Astrocyte (in vitro differentiated cells and primary cell): Measurements from ENCODE around the gene FAM131C. TPM values are rescaled to one million over a fixed set of nuclear protein-coding genes. Genes with fewer than 3 reads are reported as not detected.

Experiments used
- DNase-seq: peaks from one replicate; pipeline ENCODE4 v3.0.0-alpha.2; 2010; ENCODE audit warnings: low read depth
- FAIRE-seq: peaks from 2 replicates; lab custom pipeline; 2011; peaks lifted over from hg19 to GRCh38; lab: Jason Lieb, UNC
- H2AFZ ChIP-seq: 2 replicates; pipeline ENCODE4 v1.6.0; 2012; ENCODE audit warnings: low read depth, low read length, inconsistent platforms
- H3K27ac ChIP-seq: 2 replicates; pipeline ENCODE4 v1.5.1; 2011; ENCODE audit warnings: low read depth, low read length, inconsistent platforms
- H3K27me3 ChIP-seq: 2 replicates; pipeline ENCODE4 v1.6.0; 2011; ENCODE audit warnings: low read length, inconsistent platforms; ENCODE audit not compliant: insufficient read depth
- H3K36me3 ChIP-seq: 2 replicates; pipeline ENCODE4 v1.5.1; 2011; ENCODE audit warnings: low read length, inconsistent platforms; ENCODE audit not compliant: insufficient read depth
- H3K4me1 ChIP-seq: 2 replicates; pipeline ENCODE4 v1.5.1; 2011; ENCODE audit warnings: low read length, inconsistent platforms; ENCODE audit not compliant: insufficient read depth
- H3K4me2 ChIP-seq: 2 replicates; pipeline ENCODE4 v1.6.0; 2012; ENCODE audit warnings: low read length, inconsistent platforms
- H3K4me3 ChIP-seq: 2 replicates; pipeline ENCODE4 v1.5.1; 2011; ENCODE audit warnings: low read depth, mild to moderate bottlenecking, low read length, inconsistent platforms; ENCODE audit not compliant: insufficient read depth
- H3K79me2 ChIP-seq: 2 replicates; pipeline ENCODE4 v1.6.0; 2012; ENCODE audit warnings: mild to moderate bottlenecking, low read length, inconsistent platforms; ENCODE audit not compliant: insufficient read depth
- H3K9ac ChIP-seq: 2 replicates; pipeline ENCODE4 v1.6.0; 2012; ENCODE audit warnings: mild to moderate bottlenecking, low read length, inconsistent platforms
- H3K9me3 ChIP-seq: 2 replicates; pipeline ENCODE4 v1.5.1; 2012; ENCODE audit warnings: low read depth, mild to moderate bottlenecking, low read length, inconsistent platforms; ENCODE audit not compliant: insufficient read depth
- H4K20me1 ChIP-seq: 2 replicates; pipeline ENCODE4 v1.6.0; 2012; ENCODE audit warnings: low read length, inconsistent platforms; ENCODE audit not compliant: insufficient read depth
- H3K27ac Mint-ChIP-seq: one replicate; pipeline ENCODE4 v1.8.0; 2021; ENCODE audit warnings: mild to moderate bottlenecking, mixed read lengths; ENCODE audit not compliant: unreplicated experiment
- H3K27me3 Mint-ChIP-seq: one replicate; pipeline ENCODE4 v1.8.0; 2021; ENCODE audit warnings: low read depth, mixed read lengths; ENCODE audit not compliant: unreplicated experiment
- H3K36me3 Mint-ChIP-seq: one replicate; pipeline ENCODE4 v1.8.0; 2021; ENCODE audit warnings: low read depth, mixed read lengths; ENCODE audit not compliant: unreplicated experiment
- H3K4me1 Mint-ChIP-seq: one replicate; pipeline ENCODE4 v1.8.0; 2021; ENCODE audit warnings: low read depth, mixed read lengths; ENCODE audit not compliant: unreplicated experiment
- H3K4me3 Mint-ChIP-seq: one replicate; pipeline ENCODE4 v1.8.0; 2021; ENCODE audit warnings: mild to moderate bottlenecking, moderate library complexity, mixed read lengths; ENCODE audit not compliant: unreplicated experiment
- H3K9me3 Mint-ChIP-seq: one replicate; pipeline ENCODE4 v1.8.0; 2021; ENCODE audit warnings: mild to moderate bottlenecking, mixed read lengths; ENCODE audit not compliant: unreplicated experiment
- EZH2 ChIP-seq: IDR thresholded peaks from 2 replicates; pipeline ENCODE4 v1.6.1; 2012; ENCODE audit warnings: mild to moderate bottlenecking, low read length, inconsistent platforms; ENCODE audit not compliant: insufficient read depth
- total RNA-seq: library from RNA; stranded (reverse); gene quantifications from 2 replicates; pipeline ENCODE4 v1.2.1, GENCODE V29; 2021
- TF ChIP-seq, protein P1 (sequence below): IDR thresholded peaks from 2 replicates; pipeline ENCODE4 v1.5.1; 2011; ENCODE audit warnings: low read depth, mild to moderate bottlenecking, inconsistent platforms, low read length, moderate library complexity; ENCODE audit not compliant: insufficient read depth

The FAM131C gene
- total RNA-seq, 1 donor from 2014 or later = 0.11 TPM

DNA sequence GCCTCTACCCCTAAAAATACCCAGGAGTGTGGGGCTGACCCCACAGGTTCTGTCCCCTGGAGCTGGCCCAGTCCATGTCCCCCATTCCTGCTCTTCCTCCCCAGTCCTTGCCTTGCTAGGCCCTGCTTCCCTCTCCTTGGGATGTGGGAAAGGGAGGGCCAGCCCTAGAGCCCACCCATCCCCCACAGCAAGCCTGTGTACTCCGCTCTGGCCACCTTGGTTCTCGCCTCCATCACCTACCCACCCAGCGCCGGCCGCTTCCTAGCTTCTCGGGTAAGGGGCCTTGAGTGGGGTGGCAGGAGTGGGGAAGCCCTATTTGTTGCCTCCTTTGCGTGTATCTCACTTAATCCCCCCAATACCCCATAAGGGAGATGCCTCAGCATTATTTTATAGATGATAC, 23.1 kb downstream of the FAM131C start:
- no peak for FAIRE-seq
- no peak overlapping the region for H3K27ac ChIP-seq
- Mint-ChIP-seq H3K27ac (no peak overlapping the region), H3K4me1 (no peaks in the 10 kb centered on the region), H3K9me3 (no peaks in the 10 kb centered on the region), H3K27me3 (peaks cover 27% of the 10 kb centered on the region), H3K36me3 (no peaks in the 10 kb centered on the region), H3K4me3 (no peak overlapping the region)
- H2AFZ ChIP-seq = no peak overlapping the region
- H3K9me3 ChIP-seq = no peaks in the 10 kb centered on the region
- no peaks in the 10 kb centered on the region for H4K20me1 ChIP-seq
- no peak overlapping the region for H3K4me3 ChIP-seq
- no peaks in the 10 kb centered on the region for H3K79me2 ChIP-seq
- H3K27me3 ChIP-seq = no peaks in the 10 kb centered on the region
- DNase-seq = no peak
- H3K36me3 ChIP-seq = no peaks in the 10 kb centered on the region
- TF ChIP-seq EZH2 = no peak
- TF ChIP-seq, protein P1, sequence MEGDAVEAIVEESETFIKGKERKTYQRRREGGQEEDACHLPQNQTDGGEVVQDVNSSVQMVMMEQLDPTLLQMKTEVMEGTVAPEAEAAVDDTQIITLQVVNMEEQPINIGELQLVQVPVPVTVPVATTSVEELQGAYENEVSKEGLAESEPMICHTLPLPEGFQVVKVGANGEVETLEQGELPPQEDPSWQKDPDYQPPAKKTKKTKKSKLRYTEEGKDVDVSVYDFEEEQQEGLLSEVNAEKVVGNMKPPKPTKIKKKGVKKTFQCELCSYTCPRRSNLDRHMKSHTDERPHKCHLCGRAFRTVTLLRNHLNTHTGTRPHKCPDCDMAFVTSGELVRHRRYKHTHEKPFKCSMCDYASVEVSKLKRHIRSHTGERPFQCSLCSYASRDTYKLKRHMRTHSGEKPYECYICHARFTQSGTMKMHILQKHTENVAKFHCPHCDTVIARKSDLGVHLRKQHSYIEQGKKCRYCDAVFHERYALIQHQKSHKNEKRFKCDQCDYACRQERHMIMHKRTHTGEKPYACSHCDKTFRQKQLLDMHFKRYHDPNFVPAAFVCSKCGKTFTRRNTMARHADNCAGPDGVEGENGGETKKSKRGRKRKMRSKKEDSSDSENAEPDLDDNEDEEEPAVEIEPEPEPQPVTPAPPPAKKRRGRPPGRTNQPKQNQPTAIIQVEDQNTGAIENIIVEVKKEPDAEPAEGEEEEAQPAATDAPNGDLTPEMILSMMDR = no peak
- H3K4me2 ChIP-seq = no peak overlapping the region
- H3K4me1 ChIP-seq = no peaks in the 10 kb centered on the region
- no peak overlapping the region for H3K9ac ChIP-seq

- no peaks in the 10 kb centered on the region for H3K4me1 Mint-ChIP-seq
- H4K20me1 ChIP-seq = no peaks in the 10 kb centered on the region
- H3K4me3 ChIP-seq = peak overlapping the region; percentile 45
- TF ChIP-seq, protein P1 = no peak
- TF ChIP-seq EZH2 = no peak
- no peaks in the 10 kb centered on the region for H3K9me3 ChIP-seq
- H3K36me3 ChIP-seq = no peaks in the 10 kb centered on the region
- H3K27me3 Mint-ChIP-seq = peaks cover 31% of the 10 kb centered on the region
- no peaks in the 10 kb centered on the region for H3K9me3 Mint-ChIP-seq
- H3K9ac ChIP-seq = peak overlapping the region; percentile 32
- peak overlapping the region; percentile 78 for H3K4me2 ChIP-seq
- H2AFZ ChIP-seq = peak overlapping the region; percentile 91
- H3K79me2 ChIP-seq = no peaks in the 10 kb centered on the region
- H3K36me3 Mint-ChIP-seq = no peaks in the 10 kb centered on the region
- H3K27me3 ChIP-seq = no peaks in the 10 kb centered on the region
- peak; percentile 19 for DNase-seq
- no peak overlapping the region for H3K27ac ChIP-seq
- FAIRE-seq = no peak
- H3K4me1 ChIP-seq = no peaks in the 10 kb centered on the region
- H3K4me3 Mint-ChIP-seq = peak overlapping the region; percentile 57
- no peak overlapping the region for H3K27ac Mint-ChIP-seq
Observed at GRCh38 chr1:16048573-16049189, 24.8 kb downstream of the FAM131C start.

- H3K4me3 Mint-ChIP-seq = no peak overlapping the region
Observed at GRCh38 chr1:16047791-16048475, 25.5 kb downstream of the FAM131C start.

More at GRCh38 chr1:16047791-16048475, 25.5 kb downstream of the FAM131C start:
- Histone ChIP-seq H3K36me3 (no peaks in the 10 kb centered on the region), H3K27ac (no peak overlapping the region), H3K27me3 (no peaks in the 10 kb centered on the region), H3K9me3 (no peaks in the 10 kb centered on the region), H4K20me1 (no peaks in the 10 kb centered on the region), H3K4me2 (no peak overlapping the region), H2AFZ (no peak overlapping the region), H3K79me2 (no peaks in the 10 kb centered on the region), H3K4me1 (no peaks in the 10 kb centered on the region), H3K4me3 (no peak overlapping the region), H3K9ac (no peak overlapping the region)
- FAIRE-seq = no peak
- no peak for TF ChIP-seq EZH2
- TF ChIP-seq, protein P1 = no peak
- peaks cover 36% of the 10 kb centered on the region for H3K27me3 Mint-ChIP-seq
- no peaks in the 10 kb centered on the region for H3K4me1 Mint-ChIP-seq
- no peak for DNase-seq
- H3K9me3 Mint-ChIP-seq = no peaks in the 10 kb centered on the region
- no peak overlapping the region for H3K27ac Mint-ChIP-seq
- H3K36me3 Mint-ChIP-seq = no peaks in the 10 kb centered on the region
